Activated CD8-positive, alpha-beta memory T cell treated with anti-CD3 and anti-CD28 coated beads, Interleukin-2, amount 10 ng/mL, durations not matched to agents 7 days and 5 days (primary cell): ENCODE measurements around the gene DAPK2. TPM values are rescaled to one million over a fixed set of nuclear protein-coding genes. Genes with fewer than 3 reads are reported as not detected.

Experiments used
- ATAC-seq: fragments of 150-1000 bp; cut with Tn5 transposase; one replicate; pipeline ENCODE4 v1.10.0; 2021; ENCODE audit warnings: moderate library complexity
- CTCF ChIA-PET: fragments of 350-600 bp; sonication (Branson Sonifier 250); formaldehyde crosslinking; loops from one replicate; lab custom pipeline; 2021; ENCODE audit warnings: antibody characterized with exemption; lab: Charles Lee
- DNase-seq: peaks from one replicate; pipeline ENCODE4 v3.0.0-alpha.2; 2020
- H3K27ac Mint-ChIP-seq: one replicate; pipeline ENCODE4 v1.8.0; 2021; ENCODE audit warnings: mild to moderate bottlenecking, mixed read lengths
- H3K27me3 Mint-ChIP-seq: one replicate; pipeline ENCODE4 v1.8.0; 2021; ENCODE audit warnings: mixed read lengths
- H3K36me3 Mint-ChIP-seq: one replicate; pipeline ENCODE4 v1.8.0; 2021; ENCODE audit warnings: mild to moderate bottlenecking, mixed read lengths
- H3K4me1 Mint-ChIP-seq: one replicate; pipeline ENCODE4 v1.8.0; 2021; ENCODE audit warnings: mixed read lengths
- H3K4me3 Mint-ChIP-seq: one replicate; pipeline ENCODE4 v1.8.0; 2021; ENCODE audit warnings: mild to moderate bottlenecking, moderate library complexity, mixed read lengths
- H3K9me3 Mint-ChIP-seq: one replicate; pipeline ENCODE4 v1.8.0; 2022; ENCODE audit warnings: low read depth, mixed read lengths
- total RNA-seq, 2 experiments: library from RNA; stranded (reverse); gene quantifications; one replicate each; pipeline ENCODE4 v1.2.3, GENCODE V29; 2021

Gene DAPK2
- total RNA-seq, 2 experiments from 2014 or later: 14.1 to 15.0 TPM

DNA sequence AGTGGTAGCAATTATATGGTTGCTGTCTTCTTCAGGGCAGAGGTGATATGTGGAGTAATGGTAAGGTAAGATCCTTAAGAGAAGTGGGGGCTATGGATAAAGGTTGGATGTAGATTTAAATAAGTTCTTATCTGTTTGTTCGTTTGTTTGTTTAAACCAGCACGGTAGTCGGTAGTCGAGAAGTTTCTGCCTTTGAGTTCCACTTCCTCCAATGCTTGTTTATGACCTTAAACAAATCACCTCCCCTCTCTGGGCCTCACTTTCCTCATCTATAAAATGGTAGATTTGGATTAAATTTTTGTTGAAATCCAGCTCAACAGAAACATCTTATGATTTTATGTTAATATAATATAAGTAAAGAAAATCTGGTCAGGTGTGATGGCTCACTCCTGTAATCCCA is 11.8 kb downstream of the DAPK2 start:
- Mint-ChIP-seq H3K36me3 (peaks cover 7% of the 10 kb centered on the region), H3K27me3 (no peaks in the 10 kb centered on the region), H3K4me1 (peaks cover 32% of the 10 kb centered on the region), H3K9me3 (no peaks in the 10 kb centered on the region), H3K4me3 (no peak overlapping the region), H3K27ac (no peak overlapping the region)
- DNase-seq: no peak
- no peak for ATAC-seq
- CTCF ChIA-PET: no interaction called here

DNA sequence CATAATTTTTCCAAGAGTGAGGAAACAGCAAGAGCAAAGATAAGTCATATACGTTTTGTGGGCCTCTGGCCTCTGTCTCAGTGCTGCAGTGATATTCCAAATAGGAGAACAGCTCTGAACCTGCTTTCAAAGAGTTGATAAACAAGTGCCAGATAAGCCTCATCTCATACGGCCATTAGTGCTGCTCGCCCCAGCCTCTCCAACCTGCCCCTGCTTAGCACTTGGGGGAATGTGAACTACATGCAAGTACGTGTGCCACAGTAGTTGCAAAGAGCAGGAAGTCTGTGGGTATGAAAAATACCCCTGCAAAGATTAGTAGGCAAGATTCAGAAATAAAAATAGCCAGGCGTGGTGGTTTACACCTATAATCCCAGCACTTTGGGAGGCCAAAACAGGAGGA is 14.0 kb downstream of the DAPK2 start:
- CTCF ChIA-PET: interaction anchor here (4.8 kb wide), 1 partner anchor 13 kb away, joined by 37 read pairs; the partner anchor contains the start of gene DAPK2
- Mint-ChIP-seq H3K9me3 (no peaks in the 10 kb centered on the region), H3K36me3 (peaks cover 7% of the 10 kb centered on the region), H3K27me3 (no peaks in the 10 kb centered on the region), H3K4me3 (no peak overlapping the region), H3K27ac (peak overlapping the region; percentile 29), H3K4me1 (peaks cover 50% of the 10 kb centered on the region)
- DNase-seq: no peak
- no peak for ATAC-seq

DNA sequence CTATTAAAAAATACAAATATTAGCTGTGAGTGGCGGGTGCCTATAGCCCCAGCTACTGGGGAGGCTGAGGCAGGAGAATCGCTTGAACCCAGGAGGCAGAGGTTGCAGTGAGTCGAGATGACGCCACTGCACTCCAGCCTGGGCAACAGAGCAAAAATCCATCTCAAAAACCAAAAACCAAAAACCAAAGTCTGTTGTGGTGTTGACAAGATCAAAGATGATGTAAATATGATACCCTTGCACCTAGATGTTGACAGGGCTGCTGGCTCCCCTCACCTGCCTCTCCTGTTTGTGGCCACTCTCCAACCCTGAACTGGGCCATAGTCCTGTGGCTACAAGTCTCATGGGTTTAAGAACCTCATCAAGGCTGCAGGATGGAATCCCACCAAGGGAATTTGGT is 16.2 kb downstream of the DAPK2 start:
- Mint-ChIP-seq H3K4me1 (peaks cover 59% of the 10 kb centered on the region), H3K27me3 (no peaks in the 10 kb centered on the region), H3K36me3 (peaks cover 7% of the 10 kb centered on the region), H3K27ac (peak overlapping the region; percentile 81), H3K9me3 (no peaks in the 10 kb centered on the region), H3K4me3 (peak overlapping the region; percentile 65)
- DNase-seq (peak; percentile 55), ATAC-seq (peak; percentile 52)
- CTCF ChIA-PET: interaction anchor here (0.5 to 4.8 kb wide), 11 partner anchors 12 to 420 kb away, joined by 3 to 37 read pairs (median 4); partner anchors contain the start of genes CIAO2A and DAPK2

DNA sequence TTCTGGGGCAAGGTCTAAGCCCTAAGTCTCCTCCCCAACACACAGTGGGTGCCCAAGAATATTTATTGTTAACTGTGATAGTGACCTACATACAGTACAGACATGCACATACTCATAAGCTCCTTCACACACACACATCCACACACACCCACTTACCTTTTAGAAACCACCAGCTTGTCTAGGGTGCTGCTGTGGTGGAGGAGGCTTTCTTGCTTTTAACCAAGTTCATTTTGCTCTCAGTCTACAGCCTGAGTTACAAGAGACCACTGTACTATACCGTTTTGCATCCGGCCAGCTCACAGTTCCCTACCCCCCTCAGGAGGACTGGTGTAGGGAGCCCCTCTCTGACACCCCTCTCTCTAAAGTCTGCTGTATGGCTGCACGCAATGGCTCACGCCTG is 16.7 kb downstream of the DAPK2 start:
- H3K27ac Mint-ChIP-seq: peak overlapping the region; percentile 81
- peaks cover 7% of the 10 kb centered on the region for H3K36me3 Mint-ChIP-seq
- DNase-seq (peak; percentile 82), ATAC-seq (peak; percentile 81)
- H3K9me3 Mint-ChIP-seq: no peaks in the 10 kb centered on the region
- peaks cover 63% of the 10 kb centered on the region for H3K4me1 Mint-ChIP-seq
- no peaks in the 10 kb centered on the region for H3K27me3 Mint-ChIP-seq
- CTCF ChIA-PET: interaction anchor here (0.5 to 4.8 kb wide), 15 partner anchors 10 to 419 kb away, joined by 3 to 37 read pairs (median 3); partner anchors contain the start of genes CIAO2A and DAPK2
- peak overlapping the region; percentile 65 for H3K4me3 Mint-ChIP-seq

DNA sequence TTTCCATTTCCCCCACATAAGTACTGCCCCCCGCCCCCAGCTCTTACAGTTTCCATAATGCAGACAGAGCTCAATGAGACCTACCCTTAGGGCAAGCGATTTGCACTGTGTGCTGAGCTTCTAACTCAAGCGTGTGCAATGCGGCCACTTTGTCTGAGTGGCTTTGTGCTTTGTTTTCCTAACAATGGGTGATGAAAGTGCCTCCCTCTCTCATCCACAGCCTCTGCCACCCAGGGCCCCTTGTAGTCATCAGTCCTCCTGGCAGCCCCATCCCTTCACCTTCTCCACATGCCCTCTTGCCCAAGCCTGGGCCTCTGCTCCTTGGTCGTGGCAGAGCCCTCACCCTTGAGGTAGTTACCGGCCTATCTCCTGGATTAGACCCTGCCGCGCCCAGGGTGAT is 17.2 kb downstream of the DAPK2 start:
- Mint-ChIP-seq H3K4me1 (peaks cover 68% of the 10 kb centered on the region), H3K4me3 (peak overlapping the region; percentile 65), H3K27ac (peak overlapping the region; percentile 81), H3K9me3 (no peaks in the 10 kb centered on the region), H3K36me3 (peaks cover 7% of the 10 kb centered on the region), H3K27me3 (no peaks in the 10 kb centered on the region)
- ATAC-seq (peak; percentile 13), DNase-seq (no peak)
- CTCF ChIA-PET: interaction anchor here (0.5 to 4.8 kb wide), 13 partner anchors 10 to 419 kb away, joined by 3 to 37 read pairs (median 3); partner anchors contain the start of genes CIAO2A and DAPK2

DNA sequence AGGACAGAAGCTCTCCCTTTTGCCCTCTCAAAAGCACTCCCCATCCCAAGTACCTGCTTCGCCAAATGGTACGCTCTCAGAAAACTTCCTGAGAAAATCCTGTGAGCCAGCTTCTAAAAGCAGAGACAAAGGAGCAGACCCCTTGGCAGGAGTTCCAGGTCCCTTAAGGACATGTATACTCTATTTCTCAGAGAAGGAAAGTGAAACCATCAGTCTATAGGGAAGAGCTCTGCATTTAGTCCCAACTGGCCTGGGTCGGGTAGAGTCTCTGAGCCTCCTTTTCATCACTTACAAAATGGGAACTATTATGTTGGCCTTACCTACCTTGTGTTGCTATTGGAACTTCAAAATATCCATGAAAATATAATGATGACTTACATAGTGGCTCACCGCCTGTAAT is 19.7 kb downstream of the DAPK2 start:
- H3K4me1 Mint-ChIP-seq: peaks cover 57% of the 10 kb centered on the region
- CTCF ChIA-PET: interaction anchor here (1.0 to 1.2 kb wide), 4 partner anchors 10 to 82 kb away, joined by 3 to 4 read pairs (median 4); no protein-coding TSS in a partner anchor
- H3K27me3 Mint-ChIP-seq: no peaks in the 10 kb centered on the region
- ATAC-seq: no peak
- H3K4me3 Mint-ChIP-seq: no peak overlapping the region
- H3K9me3 Mint-ChIP-seq: no peaks in the 10 kb centered on the region
- H3K36me3 Mint-ChIP-seq: peaks cover 14% of the 10 kb centered on the region
- peak overlapping the region; percentile 18 for H3K27ac Mint-ChIP-seq
- no peak for DNase-seq

DNA sequence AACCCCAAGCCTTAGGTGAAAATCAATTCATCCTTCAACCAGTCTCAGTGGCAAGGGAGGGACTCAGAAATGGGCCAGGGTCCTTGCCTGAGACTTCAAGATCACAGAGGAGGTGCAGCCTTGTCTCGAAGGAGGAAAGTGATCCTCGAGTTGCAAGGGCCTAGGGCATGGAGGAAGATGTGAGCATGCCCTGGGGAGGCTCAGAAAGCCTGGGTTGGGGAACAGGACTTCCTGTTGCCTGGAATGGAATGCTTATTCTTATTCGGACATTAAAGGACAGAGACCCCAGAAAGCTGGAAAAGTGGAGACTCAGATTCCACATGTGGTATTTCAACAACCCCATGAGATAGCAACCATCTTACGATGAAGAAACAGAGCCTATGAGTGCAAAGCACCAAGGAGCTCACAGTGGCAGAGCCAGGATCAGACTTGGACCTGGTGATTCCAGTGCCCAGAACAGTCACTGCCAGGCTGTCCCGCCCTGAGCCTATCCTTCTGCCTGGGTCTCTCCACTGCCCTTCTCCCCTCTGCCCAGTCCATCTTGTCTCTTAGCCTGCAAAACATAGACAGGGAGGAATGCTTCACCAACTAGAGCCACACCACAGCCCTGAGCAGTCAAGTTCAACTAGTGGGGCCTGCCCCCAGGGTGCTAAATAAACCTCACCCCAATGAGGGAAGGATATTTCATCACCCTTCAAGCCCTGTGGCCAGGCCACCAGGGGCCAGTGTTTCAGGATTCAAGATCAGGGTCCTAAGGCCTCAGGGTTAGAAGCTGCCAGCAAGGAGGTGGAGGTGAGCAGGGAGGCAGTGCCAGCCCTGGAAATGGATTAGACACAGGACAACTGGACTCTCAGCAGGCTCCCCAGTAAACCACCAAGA is 21.9 kb downstream of the DAPK2 start:
- CTCF ChIA-PET: interaction anchor here (1.5 to 1.6 kb wide), 2 partner anchors 18 to 127 kb away, joined by 4 to 5 read pairs; no protein-coding TSS in a partner anchor
- Mint-ChIP-seq H3K27ac (no peak overlapping the region), H3K4me1 (peaks cover 37% of the 10 kb centered on the region), H3K36me3 (peaks cover 29% of the 10 kb centered on the region), H3K4me3 (no peak overlapping the region), H3K9me3 (peaks cover 6% of the 10 kb centered on the region), H3K27me3 (no peaks in the 10 kb centered on the region)
- ATAC-seq: no peak
- DNase-seq: no peak

DNA sequence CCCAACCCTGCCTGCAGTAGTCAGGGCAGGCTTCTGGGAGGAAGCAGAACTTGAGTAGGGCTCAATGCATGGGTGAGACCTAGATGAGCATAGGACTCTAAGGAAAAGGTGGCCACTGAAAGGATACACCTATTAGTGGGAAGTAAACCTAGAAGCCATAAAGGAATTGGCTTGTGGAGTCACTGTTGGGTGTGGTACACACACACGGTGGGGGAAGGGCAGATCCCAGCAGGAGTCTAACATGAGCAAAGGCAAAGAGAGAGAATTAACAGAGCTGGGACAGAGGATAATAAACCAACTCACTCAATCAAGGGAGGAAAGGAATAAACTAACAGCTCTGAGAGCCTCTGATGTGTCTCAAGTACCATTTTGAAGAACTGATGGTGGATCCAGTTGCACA is 23.1 kb downstream of the DAPK2 start:
- ATAC-seq: no peak
- Mint-ChIP-seq H3K4me1 (peaks cover 27% of the 10 kb centered on the region), H3K27me3 (no peaks in the 10 kb centered on the region), H3K36me3 (peaks cover 26% of the 10 kb centered on the region), H3K4me3 (no peak overlapping the region), H3K9me3 (peaks cover 6% of the 10 kb centered on the region), H3K27ac (no peak overlapping the region)
- CTCF ChIA-PET: no interaction called here
- DNase-seq: no peak

DNA sequence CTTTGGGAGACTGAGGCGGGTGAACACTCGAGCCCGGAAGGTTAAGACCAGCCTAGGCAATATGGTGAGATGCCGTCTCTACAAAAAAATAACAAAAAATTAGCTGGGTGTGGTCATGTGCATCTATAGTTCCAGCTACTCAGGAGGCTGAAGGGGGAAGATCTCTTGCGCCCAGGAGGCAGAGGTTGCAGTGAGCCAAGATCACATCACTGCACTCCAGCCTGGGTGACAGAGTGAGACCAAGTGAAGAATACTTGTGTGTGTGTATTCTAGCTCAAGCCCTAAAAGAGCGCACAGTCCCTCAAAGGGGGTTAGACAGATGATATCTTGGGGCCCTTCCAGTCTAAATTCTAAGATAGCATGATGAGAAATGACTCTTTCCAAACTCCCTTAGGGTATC is 23.7 kb downstream of the DAPK2 start:
- no peak for ATAC-seq
- DNase-seq: no peak
- CTCF ChIA-PET: interaction anchor here (1.3 to 1.5 kb wide), 2 partner anchors 12 to 18 kb away, joined by 4 read pairs; no protein-coding TSS in a partner anchor
- Mint-ChIP-seq H3K27me3 (no peaks in the 10 kb centered on the region), H3K4me1 (peaks cover 30% of the 10 kb centered on the region), H3K27ac (no peak overlapping the region), H3K9me3 (peaks cover 6% of the 10 kb centered on the region), H3K4me3 (no peak overlapping the region), H3K36me3 (peaks cover 24% of the 10 kb centered on the region)

DNA sequence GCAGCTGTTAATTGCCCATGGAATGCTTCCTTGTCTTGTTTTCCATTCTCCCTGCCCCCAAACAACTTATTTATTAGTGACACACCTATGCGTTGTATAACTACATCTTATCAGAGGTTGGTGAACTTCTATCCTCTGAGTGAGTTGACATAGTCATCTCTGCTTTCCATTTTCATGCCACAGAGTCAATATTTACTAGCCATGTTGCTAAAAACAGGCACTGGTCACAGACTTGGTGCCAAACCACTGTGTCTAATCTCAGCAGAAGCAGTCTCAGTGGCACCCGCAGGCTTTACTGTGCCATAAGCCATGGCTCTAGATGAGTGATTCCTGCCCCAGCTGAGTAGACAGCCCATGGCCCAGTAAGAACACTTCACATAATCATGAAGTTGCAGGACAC is 26.5 kb downstream of the DAPK2 start:
- peaks cover 31% of the 10 kb centered on the region for H3K36me3 Mint-ChIP-seq
- H3K9me3 Mint-ChIP-seq: peaks cover 8% of the 10 kb centered on the region
- ATAC-seq: no peak
- H3K4me1 Mint-ChIP-seq: peaks cover 17% of the 10 kb centered on the region
- no peaks in the 10 kb centered on the region for H3K27me3 Mint-ChIP-seq
- CTCF ChIA-PET: interaction anchor here (1.3 to 1.4 kb wide), 2 partner anchors 10 to 27 kb away, joined by 3 to 4 read pairs; partner anchors contain the start of gene DAPK2
- no peak for DNase-seq
- H3K27ac Mint-ChIP-seq: no peak overlapping the region
- H3K4me3 Mint-ChIP-seq: no peak overlapping the region

DNA sequence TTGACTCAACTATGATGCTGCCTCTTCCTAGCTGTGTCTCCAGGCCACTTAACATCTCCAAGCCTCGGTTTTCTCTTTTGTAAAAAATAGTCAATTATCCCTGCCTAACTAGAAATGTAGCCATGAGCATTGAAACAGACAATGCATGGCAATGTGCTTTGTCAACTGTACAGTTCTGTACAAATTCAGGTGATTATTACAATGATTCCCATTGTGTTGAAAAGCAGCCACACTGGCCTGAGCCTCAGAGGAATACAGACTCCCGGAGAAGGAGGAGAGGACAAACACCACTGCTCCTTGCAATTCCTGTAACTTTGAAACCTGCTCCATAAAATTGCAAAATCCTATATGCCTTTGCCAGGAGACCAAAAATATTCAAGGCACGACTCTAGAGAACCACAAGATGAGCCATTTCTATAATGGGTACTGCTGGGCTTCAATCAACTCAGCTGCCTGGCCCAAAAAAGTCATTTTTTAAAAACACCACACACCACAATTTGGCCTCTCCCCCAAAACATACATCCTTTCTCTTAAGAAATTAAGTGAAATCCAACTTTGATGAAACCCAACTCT is 28.6 kb downstream of the DAPK2 start:
- DNase-seq: no peak
- no peak for ATAC-seq
- no peak overlapping the region for H3K4me3 Mint-ChIP-seq
- CTCF ChIA-PET: interaction anchor here (1.2 kb wide), 1 partner anchor 51 kb away, joined by 3 read pairs; no protein-coding TSS in a partner anchor
- H3K27ac Mint-ChIP-seq: no peak overlapping the region
- H3K27me3 Mint-ChIP-seq: no peaks in the 10 kb centered on the region
- peaks cover 26% of the 10 kb centered on the region for H3K36me3 Mint-ChIP-seq
- H3K9me3 Mint-ChIP-seq: peaks cover 8% of the 10 kb centered on the region
- peaks cover 24% of the 10 kb centered on the region for H3K4me1 Mint-ChIP-seq

DNA sequence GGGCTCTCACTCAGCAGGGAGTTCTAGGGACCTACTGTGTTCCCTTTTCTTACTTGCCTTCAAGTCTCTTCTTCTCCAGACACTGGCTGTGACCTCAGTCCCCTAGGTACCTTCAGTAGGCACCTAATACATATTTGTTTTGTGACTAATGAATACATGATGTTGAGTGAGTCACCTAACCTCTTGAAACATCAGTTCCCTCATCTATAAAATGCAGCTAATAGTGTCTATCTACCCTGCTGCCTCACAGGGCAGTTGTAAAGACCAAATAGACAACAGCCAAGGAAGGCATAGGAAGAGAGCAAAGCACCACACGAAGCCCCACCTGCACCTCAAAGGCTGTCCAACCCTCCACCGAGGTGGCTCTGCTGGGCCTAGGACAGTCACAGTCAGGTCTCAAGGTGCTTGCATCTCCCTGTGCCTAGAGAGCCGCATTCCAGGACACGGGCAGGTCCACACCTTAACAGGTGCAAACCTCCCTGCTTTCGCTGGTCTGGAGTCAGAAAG is 29.1 kb downstream of the DAPK2 start:
- Mint-ChIP-seq H3K4me3 (no peak overlapping the region), H3K4me1 (peaks cover 28% of the 10 kb centered on the region), H3K9me3 (peaks cover 8% of the 10 kb centered on the region), H3K27me3 (no peaks in the 10 kb centered on the region), H3K36me3 (peaks cover 26% of the 10 kb centered on the region), H3K27ac (no peak overlapping the region)
- DNase-seq (no peak), ATAC-seq (no peak)
- CTCF ChIA-PET: no interaction called here

DNA sequence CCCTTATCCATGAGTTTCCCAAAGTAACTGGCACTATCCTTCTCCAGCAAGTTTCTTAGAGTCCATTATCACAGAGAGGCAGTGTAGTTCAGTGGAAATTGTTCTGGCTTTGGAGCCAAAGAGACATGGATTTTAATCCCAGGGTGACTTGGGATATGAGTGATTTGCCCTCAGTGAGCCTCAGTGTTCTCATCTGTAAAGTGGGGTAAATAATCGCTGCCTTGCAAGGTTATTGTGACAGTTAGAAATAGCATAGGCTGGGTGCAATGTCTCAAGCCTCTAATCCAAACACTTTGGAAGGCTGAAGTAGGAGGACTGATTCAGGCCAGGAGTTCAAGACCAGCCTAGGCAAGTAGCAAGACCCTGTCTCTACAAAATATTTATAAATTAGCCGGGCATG is 30.0 kb downstream of the DAPK2 start:
- Mint-ChIP-seq H3K4me1 (peaks cover 36% of the 10 kb centered on the region), H3K27me3 (no peaks in the 10 kb centered on the region)

More for the DNA sequence above, 30.0 kb downstream of the DAPK2 start:
- CTCF ChIA-PET: no interaction called here
- peaks cover 20% of the 10 kb centered on the region for H3K36me3 Mint-ChIP-seq
- peaks cover 8% of the 10 kb centered on the region for H3K9me3 Mint-ChIP-seq
- no peak overlapping the region for H3K4me3 Mint-ChIP-seq
- ATAC-seq (no peak), DNase-seq (no peak)
- no peak overlapping the region for H3K27ac Mint-ChIP-seq
